HCEC 1CT (cell line): ENCODE results near the gene TGFB1I1.
"Not testable (repeated sequence)": the region's sequence is repeated elsewhere in the genome, so short reads cannot be mapped to it uniquely, and the experiment has no call there.

Experiments used
- DNase-seq: peaks from one replicate; pipeline ENCODE4 v3.0.0-alpha.2; 2017

The TGFB1I1 gene

GRCh38 chr16:31473264-31473984, 1.5 kb downstream of the TGFB1I1 start:
- no peak for DNase-seq

- no peak for DNase-seq
Observed at GRCh38 chr16:31474173-31474714, 2.3 kb downstream of the TGFB1I1 start.

- no peak for DNase-seq
Observed at GRCh38 chr16:31474773-31475738, 3.1 kb downstream of the TGFB1I1 start.

GRCh38 chr16:31475946-31476302, 4.0 kb downstream of the TGFB1I1 start:
- no peak for DNase-seq

DNA sequence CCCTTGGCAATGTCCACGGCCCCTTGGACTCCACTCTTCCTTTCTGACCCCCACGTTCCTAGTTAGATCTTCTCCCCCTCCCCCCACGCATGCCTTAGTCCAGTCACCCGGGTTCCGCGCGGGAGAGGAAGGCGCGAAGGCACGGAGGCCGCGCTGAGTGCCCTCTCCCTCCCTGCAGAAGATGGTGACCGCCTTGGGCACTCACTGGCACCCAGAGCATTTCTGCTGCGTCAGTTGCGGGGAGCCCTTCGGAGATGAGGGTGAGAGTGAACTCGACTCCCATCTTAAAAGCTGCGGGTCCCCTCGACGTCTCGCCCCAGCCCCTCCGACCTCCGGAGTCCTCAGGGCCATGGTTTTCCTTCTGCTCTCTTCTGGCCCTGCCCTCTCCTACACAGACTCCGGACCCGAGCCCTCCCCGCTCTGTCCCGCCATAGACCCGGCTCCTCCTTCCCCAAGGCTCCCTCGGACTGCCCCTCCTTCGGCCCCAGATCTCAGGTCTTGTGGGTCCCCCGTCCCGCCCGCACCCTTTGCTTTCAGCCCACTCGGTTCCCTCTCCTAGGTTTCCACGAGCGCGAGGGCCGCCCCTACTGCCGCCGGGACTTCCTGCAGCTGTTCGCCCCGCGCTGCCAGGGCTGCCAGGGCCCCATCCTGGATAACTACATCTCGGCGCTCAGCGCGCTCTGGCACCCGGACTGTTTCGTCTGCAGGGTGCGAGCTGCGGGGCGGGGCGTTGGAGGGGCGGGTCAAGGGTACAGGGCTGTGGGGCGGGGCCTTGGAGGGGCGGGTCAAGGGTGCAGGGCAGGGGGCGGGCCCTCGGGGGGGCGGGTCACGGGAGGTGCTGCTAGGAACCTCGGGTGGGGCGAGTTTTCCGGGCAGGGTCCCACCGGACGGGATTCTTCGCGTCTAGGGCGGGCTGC, 4.6 kb downstream of the TGFB1I1 start:
- no peak for DNase-seq

GRCh38 chr16:31477220-31478216, 5.6 kb downstream of the TGFB1I1 start:
- DNase-seq, result no peak

DNA sequence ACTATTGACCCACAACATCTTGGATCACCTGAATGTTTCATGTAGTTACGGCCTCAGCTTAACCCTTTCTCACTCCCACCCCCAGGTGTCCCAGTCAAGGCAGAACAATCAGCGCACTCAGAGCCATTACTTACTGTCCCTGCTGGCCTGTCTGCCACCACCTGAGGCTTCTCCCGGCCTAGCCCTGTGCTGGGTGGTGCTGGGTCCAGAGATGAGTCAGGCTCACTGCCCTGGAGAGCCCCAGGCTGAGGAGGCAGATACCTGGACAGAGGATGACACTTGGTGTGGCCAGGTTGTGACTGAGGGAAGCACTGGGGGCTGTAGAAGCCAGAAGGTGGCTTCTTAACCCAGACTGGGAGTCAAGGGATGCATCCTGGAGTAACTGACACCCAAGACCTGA, 7.0 kb downstream of the TGFB1I1 start:
- no peak for DNase-seq

- no peak for DNase-seq
Observed at GRCh38 chr16:31479751-31480150, 7.8 kb downstream of the TGFB1I1 start.

GRCh38 chr16:31480851-31481536, 9.0 kb downstream of the TGFB1I1 start:
- no peak for DNase-seq

DNA sequence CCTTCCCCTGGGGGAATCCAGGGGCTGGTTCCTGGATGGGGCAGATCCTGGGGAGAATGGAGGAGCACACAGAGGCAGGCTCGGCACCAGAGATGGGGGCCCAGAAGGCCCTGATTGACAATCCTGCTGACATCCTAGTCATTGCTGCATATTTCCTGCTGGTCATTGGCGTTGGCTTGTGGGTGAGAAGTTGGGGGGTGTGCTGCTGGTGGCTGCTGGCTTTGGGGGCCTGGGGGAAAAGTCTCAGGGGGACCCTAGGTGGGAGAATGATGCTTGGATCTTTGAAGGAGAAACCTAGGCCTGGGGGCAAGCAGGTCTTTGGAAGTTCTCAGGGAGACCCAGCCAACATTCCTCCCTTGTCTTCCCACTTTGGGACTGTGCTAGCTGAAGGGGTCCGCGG, 11.1 kb downstream of the TGFB1I1 start, which contains the start of gene SLC5A2:
Gene SLC5A2 (plus strand): TSS at position 43 of the 400 bp plus-strand sequence. CDS start 14 bp downstream, at position 57.
- DNase-seq, result no peak

DNA sequence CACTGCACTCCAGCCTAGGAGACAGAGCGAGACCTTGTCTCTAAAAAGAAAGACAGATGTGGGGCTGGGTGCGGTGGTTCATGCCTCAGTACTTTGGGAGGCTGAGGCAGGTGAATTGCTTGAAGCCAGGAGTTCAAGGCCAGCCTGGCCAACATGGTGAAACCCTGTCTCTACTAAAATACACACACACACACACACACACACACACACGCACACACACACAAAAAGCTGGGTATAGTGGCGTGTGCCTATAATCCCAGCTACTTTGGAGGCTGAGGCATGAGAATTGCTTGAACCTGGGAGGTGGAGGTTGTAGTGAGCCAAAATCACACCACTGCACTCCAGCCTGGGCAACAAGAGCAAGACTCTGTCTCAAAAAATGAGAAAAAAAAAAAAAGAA, 12.1 kb downstream of the TGFB1I1 start:
- DNase-seq, result not testable (repeated sequence)

DNA sequence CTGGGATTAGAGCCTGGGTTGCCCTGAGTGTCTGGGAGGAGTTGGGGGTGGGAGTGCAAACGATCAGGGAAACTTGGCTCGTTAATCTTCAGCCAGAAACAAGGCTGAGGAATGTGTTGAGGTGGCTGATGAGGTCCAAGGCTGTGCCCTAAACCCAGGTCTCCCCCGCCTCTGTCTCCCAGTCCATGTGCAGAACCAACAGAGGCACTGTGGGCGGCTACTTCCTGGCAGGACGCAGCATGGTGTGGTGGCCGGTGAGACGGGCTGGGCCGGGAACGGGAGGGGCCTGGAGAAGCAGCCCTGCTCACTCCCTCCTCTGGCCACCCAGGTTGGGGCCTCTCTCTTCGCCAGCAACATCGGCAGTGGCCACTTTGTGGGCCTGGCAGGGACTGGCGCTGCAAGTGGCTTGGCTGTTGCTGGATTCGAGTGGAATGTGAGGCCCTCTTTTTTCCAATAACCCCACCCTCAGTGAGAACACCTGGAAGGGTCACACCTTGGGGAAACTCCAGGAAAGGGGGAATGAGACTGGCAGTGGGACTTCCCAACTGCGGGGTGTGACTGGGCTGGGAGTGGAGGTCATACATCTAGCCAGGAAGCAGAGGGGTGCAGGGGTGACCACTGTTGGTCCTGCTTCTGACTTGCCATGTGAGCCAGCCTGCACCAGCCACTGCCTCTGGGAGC, 12.7 kb downstream of the TGFB1I1 start:
- no peak for DNase-seq

DNA sequence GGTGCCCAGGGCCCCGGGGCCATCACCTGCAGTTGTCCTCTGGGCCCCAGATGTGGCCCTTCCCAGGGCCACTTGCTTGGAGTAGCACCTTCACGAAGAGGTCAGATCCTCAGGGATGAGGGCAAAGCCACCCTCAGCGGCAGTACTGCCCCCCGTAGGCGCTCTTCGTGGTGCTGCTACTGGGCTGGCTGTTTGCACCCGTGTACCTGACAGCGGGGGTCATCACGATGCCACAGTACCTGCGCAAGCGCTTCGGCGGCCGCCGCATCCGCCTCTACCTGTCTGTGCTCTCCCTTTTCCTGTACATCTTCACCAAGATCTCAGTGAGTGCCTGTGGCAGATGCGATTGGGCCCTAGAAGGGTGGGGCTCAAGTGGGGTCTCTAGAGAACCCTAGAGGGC, 13.6 kb downstream of the TGFB1I1 start:
- DNase-seq, result no peak

DNA sequence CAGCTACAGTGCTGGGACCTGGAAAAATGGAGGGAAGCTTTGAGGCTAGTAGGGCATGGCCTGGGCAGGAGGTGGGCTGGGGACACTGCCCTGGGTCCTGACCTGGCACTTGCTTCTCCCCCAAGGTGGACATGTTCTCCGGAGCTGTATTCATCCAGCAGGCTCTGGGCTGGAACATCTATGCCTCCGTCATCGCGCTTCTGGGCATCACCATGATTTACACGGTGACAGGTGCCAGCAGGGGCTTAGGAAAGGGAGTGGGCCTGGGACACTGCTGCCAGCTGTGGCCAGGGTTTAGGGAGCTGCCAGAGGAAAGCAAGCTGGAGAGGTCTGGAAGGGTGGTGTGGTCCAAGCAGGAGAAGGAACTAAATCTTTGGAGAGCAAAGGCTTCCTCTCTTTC, 14.1 kb downstream of the TGFB1I1 start:
- DNase-seq, result no peak

GRCh38 chr16:31487071-31487719, 15.2 kb downstream of the TGFB1I1 start:
- no peak for DNase-seq

DNA sequence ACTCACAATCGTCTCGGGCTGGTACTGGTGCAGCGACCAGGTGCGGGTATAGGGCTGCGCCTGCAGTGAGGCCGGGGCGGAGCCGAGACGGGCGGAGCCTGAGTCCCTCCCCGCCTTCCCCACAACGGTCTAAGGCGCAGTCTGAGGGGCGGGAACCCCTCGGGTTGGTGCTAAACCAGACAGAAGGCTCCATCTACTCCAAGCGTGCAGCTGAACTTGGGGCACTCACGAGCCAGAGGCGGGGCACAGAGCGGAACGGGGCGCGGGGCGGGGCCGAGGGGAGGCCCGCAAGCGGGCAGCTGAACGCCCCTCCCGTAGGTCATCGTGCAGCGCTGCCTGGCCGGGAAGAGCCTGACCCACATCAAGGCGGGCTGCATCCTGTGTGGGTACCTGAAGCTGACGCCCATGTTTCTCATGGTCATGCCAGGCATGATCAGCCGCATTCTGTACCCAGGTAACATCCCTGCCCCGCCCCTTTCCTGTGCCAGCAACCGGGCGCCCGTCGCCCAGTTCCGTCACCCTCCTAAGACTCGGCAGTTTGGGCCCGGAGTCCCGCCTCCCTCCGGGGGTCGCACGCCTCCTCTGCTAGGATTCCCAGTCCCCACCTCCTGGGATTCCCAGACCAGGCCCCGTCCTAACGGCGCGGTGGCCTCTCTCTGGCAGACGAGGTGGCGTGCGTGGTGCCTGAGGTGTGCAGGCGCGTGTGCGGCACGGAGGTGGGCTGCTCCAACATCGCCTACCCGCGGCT, 15.9 kb downstream of the TGFB1I1 start:
- no peak for DNase-seq

GRCh38 chr16:31488468-31489297, 16.7 kb downstream of the TGFB1I1 start:
- DNase-seq, result no peak

DNA sequence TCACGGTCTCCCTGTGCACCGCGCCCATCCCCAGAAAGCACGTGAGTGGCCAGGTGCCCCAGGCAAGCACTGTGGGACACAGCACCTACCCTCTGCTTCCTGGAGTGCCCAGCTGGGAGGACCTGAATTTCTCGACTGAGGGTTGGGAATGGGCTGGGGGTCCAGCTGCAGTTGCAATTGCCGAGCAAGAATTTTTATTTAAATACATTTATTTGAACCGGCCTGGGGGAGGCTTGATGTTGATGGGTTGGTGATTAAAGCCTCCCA, 17.3 kb downstream of the TGFB1I1 start:
- no peak for DNase-seq
